ENCODE data around the gene ZNF419. TPM values are rescaled to one million over a fixed set of nuclear protein-coding genes. Genes with fewer than 3 reads are reported as not detected.

ZNF419 gene
- polyA plus RNA-seq, 1 of the 3 experiments (the other 2 are of a cell fraction) = 7.8 TPM

DNA sequence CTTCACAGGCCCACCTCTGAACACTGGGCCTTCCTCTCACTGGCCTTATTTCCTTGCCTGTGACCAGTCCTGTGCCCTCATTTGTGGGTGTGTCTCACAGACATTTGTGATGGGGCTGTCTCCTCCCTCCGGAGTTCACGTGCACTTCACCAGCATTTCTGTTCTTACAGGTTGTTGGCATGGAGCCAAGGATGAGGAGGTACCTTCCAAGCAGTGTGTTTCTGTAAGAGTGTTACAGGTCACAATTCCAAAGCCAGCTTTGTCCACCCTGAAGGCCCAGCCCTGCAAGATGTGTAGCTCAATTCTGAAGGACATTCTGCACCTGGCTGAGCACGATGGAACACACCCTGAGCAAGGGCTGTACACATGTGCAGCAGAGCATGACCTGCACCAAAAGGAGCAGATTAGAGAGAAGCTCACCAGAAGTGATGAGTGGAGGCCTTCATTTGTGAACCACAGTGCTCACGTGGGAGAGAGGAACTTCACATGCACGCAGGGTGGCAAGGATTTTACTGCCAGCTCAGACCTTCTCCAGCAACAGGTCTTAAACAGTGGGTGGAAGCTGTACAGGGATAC lies 44.3 kb upstream of the ZNF419 start:
- CTCF ChIA-PET = no interaction called here
- peaks cover 48% of the 10 kb centered on the region for H3K79me2 ChIP-seq (ENCODE audit: insufficient read depth)
- WGBS (ENCODE audit: low lambda C conversion rate) = 92% methylated on average over 5 of the region's 5 CpGs
- H3K27ac ChIP-seq (ENCODE audit: low read depth in 2 of 2, low read length in 1 of 2) = no peak overlapping the region
- H3K9ac ChIP-seq = no peak overlapping the region
- H3K9me2 ChIP-seq = no peaks in the 10 kb centered on the region
- POLR2A ChIA-PET = no interaction called here
- H4K20me1 ChIP-seq (ENCODE audit: insufficient read depth) = no peaks in the 10 kb centered on the region
- no peak overlapping the region for H2AFZ ChIP-seq (ENCODE audit: low read depth)
- TF ChIP-seq FOSL2 (IDR thresholded peaks at IDR 0.05; ENCODE audit: borderline replicate concordance, low read depth) (no peak), POLR2AphosphoS5 (IDR thresholded peaks at IDR 0.05; ENCODE audit: low read depth, low read length) (no peak), RAD21 (IDR thresholded peaks at IDR 0.05; ENCODE audit: low read length) (no peak), ELF1 (IDR thresholded peaks at IDR 0.05) (no peak), MXI1 (IDR thresholded peaks at IDR 0.05; ENCODE audit: low read depth, low read length) (no peak), FOXJ3 (CRISPR knock-in tag; IDR thresholded peaks at IDR 0.05) (no peak), CHD2 (IDR thresholded peaks at IDR 0.05; ENCODE audit: low read length, partially characterized antibody) (no peak), JUND (IDR thresholded peaks at IDR 0.05) (no peak), GABPA (IDR thresholded peaks at IDR 0.05; ENCODE audit: low read depth) (no peak), YY1 (IDR thresholded peaks at IDR 0.05; ENCODE audit: low read depth) (no peak), NRF1 (IDR thresholded peaks at IDR 0.05; ENCODE audit: low read depth, low read length) (no peak), SMC3 (IDR thresholded peaks at IDR 0.05; ENCODE audit: low read depth, low read length) (no peak), TEAD4 (IDR thresholded peaks at IDR 0.05; ENCODE audit: borderline replicate concordance, insufficient read depth) (no peak)
- TF ChIP-seq, protein P1, sequence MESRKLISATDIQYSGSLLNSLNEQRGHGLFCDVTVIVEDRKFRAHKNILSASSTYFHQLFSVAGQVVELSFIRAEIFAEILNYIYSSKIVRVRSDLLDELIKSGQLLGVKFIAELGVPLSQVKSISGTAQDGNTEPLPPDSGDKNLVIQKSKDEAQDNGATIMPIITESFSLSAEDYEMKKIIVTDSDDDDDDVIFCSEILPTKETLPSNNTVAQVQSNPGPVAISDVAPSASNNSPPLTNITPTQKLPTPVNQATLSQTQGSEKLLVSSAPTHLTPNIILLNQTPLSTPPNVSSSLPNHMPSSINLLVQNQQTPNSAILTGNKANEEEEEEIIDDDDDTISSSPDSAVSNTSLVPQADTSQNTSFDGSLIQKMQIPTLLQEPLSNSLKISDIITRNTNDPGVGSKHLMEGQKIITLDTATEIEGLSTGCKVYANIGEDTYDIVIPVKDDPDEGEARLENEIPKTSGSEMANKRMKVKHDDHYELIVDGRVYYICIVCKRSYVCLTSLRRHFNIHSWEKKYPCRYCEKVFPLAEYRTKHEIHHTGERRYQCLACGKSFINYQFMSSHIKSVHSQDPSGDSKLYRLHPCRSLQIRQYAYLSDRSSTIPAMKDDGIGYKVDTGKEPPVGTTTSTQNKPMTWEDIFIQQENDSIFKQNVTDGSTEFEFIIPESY (IDR thresholded peaks at IDR 0.05; ENCODE audit: borderline replicate concordance, low read depth) = no peak
- TF ChIP-seq, protein P2, sequence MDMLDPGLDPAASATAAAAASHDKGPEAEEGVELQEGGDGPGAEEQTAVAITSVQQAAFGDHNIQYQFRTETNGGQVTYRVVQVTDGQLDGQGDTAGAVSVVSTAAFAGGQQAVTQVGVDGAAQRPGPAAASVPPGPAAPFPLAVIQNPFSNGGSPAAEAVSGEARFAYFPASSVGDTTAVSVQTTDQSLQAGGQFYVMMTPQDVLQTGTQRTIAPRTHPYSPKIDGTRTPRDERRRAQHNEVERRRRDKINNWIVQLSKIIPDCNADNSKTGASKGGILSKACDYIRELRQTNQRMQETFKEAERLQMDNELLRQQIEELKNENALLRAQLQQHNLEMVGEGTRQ (IDR thresholded peaks at IDR 0.05; ENCODE audit: borderline replicate concordance, low read depth, low read length) = no peak
- no peaks in the 10 kb centered on the region; a peak in 1 of 4 replicates for H3K4me1 ChIP-seq (ENCODE audit: control insufficient read depth in 1 of 2, insufficient read depth in 2 of 2, low read depth in 1 of 2, low read length in 1 of 2)
- peaks cover 20 to 26% of the 10 kb centered on the region in 2 experiments for H3K36me3 ChIP-seq (replicated peaks in 1 of 2; ENCODE audit: control insufficient read depth in 1 of 2, insufficient read depth in 2 of 2, low read length in 1 of 2)
- no peaks in the 10 kb centered on the region for H3K27me3 ChIP-seq (ENCODE audit: insufficient read depth)
- H3F3A ChIP-seq (replicated peaks; ENCODE audit: insufficient read depth) = no peaks in the 10 kb centered on the region
- no peaks in the 10 kb centered on the region for H3K9me3 ChIP-seq
- no peak overlapping the region for H3K4me3 ChIP-seq (ENCODE audit: low read depth in 2 of 2, low read length in 1 of 2)
- no peak overlapping the region for H3K4me2 ChIP-seq
- DNase-seq = no peak

DNA sequence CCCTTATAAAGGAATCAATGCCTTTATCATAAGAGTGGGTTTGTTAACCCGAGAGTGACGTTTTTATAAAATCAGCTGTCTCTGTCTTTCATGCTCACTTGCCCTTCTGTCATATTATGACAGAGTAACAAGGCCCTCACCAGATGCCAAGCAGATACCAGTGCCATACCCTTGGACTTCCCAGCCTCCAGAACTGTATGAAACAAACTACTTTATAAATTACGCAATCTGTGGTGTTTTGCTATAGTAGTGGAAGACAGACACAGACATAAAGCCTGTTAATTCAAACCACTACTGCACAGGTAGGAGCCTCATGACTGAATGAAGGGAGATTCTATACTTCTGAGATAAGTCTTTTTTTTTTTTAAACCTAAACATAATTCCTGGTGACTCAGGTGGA lies 35.2 kb upstream of the ZNF419 start:
- no peaks in the 10 kb centered on the region for H3K36me3 ChIP-seq (replicated peaks in 1 of 2; ENCODE audit: control insufficient read depth in 1 of 2, insufficient read depth in 2 of 2, low read length in 1 of 2)
- no peaks in the 10 kb centered on the region for H3K27me3 ChIP-seq (ENCODE audit: insufficient read depth)
- H3K9ac ChIP-seq = no peak overlapping the region
- no peaks in the 10 kb centered on the region for H4K20me1 ChIP-seq (ENCODE audit: insufficient read depth)
- ChIA-PET CTCF (no interaction called here), POLR2A (no interaction called here)
- H3K4me3 ChIP-seq (ENCODE audit: low read depth in 2 of 2, low read length in 1 of 2) = no peak overlapping the region
- H3K4me1 ChIP-seq (ENCODE audit: control insufficient read depth in 1 of 2, insufficient read depth in 2 of 2, low read depth in 1 of 2, low read length in 1 of 2) = no peaks in the 10 kb centered on the region
- H3K4me2 ChIP-seq = no peak overlapping the region
- no peaks in the 10 kb centered on the region for H3K9me3 ChIP-seq
- 76% methylated on average over 3 of the region's 3 CpGs for WGBS (ENCODE audit: low lambda C conversion rate)
- no peak overlapping the region for H2AFZ ChIP-seq (ENCODE audit: low read depth)
- no peak overlapping the region for H3K27ac ChIP-seq (ENCODE audit: low read depth in 2 of 2, low read length in 1 of 2)
- no peak for DNase-seq
- no peaks in the 10 kb centered on the region for H3K9me2 ChIP-seq
- no peaks in the 10 kb centered on the region for H3F3A ChIP-seq (replicated peaks; ENCODE audit: insufficient read depth)
- peaks cover 3% of the 10 kb centered on the region; the same call in 1 of the 2 replicates for H3K79me2 ChIP-seq (ENCODE audit: insufficient read depth)
- TF ChIP-seq NRF1 (IDR thresholded peaks at IDR 0.05; ENCODE audit: low read depth, low read length) = no peak
- TF ChIP-seq RXRA (IDR thresholded peaks at IDR 0.05; ENCODE audit: borderline replicate concordance, low read depth) = no peak
- no peak for TF ChIP-seq RFX5 (IDR thresholded peaks at IDR 0.05; ENCODE audit: low read length)
- TF ChIP-seq MEF2A (IDR thresholded peaks at IDR 0.05; ENCODE audit: borderline replicate concordance, low read depth) = no peak
- no peak for TF ChIP-seq RCOR1 (IDR thresholded peaks at IDR 0.05; ENCODE audit: low read length)
- TF ChIP-seq, protein P3, sequence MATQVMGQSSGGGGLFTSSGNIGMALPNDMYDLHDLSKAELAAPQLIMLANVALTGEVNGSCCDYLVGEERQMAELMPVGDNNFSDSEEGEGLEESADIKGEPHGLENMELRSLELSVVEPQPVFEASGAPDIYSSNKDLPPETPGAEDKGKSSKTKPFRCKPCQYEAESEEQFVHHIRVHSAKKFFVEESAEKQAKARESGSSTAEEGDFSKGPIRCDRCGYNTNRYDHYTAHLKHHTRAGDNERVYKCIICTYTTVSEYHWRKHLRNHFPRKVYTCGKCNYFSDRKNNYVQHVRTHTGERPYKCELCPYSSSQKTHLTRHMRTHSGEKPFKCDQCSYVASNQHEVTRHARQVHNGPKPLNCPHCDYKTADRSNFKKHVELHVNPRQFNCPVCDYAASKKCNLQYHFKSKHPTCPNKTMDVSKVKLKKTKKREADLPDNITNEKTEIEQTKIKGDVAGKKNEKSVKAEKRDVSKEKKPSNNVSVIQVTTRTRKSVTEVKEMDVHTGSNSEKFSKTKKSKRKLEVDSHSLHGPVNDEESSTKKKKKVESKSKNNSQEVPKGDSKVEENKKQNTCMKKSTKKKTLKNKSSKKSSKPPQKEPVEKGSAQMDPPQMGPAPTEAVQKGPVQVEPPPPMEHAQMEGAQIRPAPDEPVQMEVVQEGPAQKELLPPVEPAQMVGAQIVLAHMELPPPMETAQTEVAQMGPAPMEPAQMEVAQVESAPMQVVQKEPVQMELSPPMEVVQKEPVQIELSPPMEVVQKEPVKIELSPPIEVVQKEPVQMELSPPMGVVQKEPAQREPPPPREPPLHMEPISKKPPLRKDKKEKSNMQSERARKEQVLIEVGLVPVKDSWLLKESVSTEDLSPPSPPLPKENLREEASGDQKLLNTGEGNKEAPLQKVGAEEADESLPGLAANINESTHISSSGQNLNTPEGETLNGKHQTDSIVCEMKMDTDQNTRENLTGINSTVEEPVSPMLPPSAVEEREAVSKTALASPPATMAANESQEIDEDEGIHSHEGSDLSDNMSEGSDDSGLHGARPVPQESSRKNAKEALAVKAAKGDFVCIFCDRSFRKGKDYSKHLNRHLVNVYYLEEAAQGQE (IDR thresholded peaks at IDR 0.05; ENCODE audit: low read depth, low read length) = no peak
- TF ChIP-seq, protein P2 (IDR thresholded peaks at IDR 0.05; ENCODE audit: borderline replicate concordance, low read depth, low read length) = no peak
- no peak for TF ChIP-seq EZH2phosphoT487 (IDR thresholded peaks at IDR 0.05; ENCODE audit: borderline replicate concordance, low read depth)
- TF ChIP-seq FOSL2 (IDR thresholded peaks at IDR 0.05; ENCODE audit: borderline replicate concordance, low read depth) = no peak
- no peak for TF ChIP-seq NFIC (IDR thresholded peaks at IDR 0.05; ENCODE audit: borderline replicate concordance)
- no peak for TF ChIP-seq MXI1 (IDR thresholded peaks at IDR 0.05; ENCODE audit: low read depth, low read length)
- no peak for TF ChIP-seq FOXJ3 (CRISPR knock-in tag; IDR thresholded peaks at IDR 0.05)

All from SK-N-SH (cell line).